MM.1S (cell line): ENCODE data around the gene RMND5A.

ENCODE experiments used
- CTCF ChIP-seq: fragments of 300-600 bp; sonication (generic); IDR thresholded peaks from 2 replicates; pipeline ENCODE4 v1.5.1; 2016; ENCODE audit warnings: antibody characterized with exemption, low read length, mixed read lengths
- EZH2phosphoT487 ChIP-seq: fragments of 300-600 bp; sonication (generic); IDR thresholded peaks from 2 replicates; pipeline ENCODE4 v1.6.1; 2018; ENCODE audit warnings: antibody characterized with exemption, low read length

GRCh38 chr2:86768189-86768949, 48.3 kb downstream of the RMND5A start:
- TF ChIP-seq EZH2phosphoT487 (no peak), CTCF (no peak)
